GM10248 (cell line): ENCODE measurements around the gene CRYBG3.

Experiments used
- CTCF ChIA-PET: fragments of 300-600 bp; sonication (Branson Sonifier 250); formaldehyde crosslinking; extraction: SDS; loops from one replicate; lab custom pipeline; 2021; ENCODE audit warnings: antibody characterized with exemption; lab: Yijun Ruan, JAX
- POLR2A ChIA-PET: fragments of 350-650 bp; sonication (Branson Sonifier 250); formaldehyde crosslinking; extraction: SDS; loops from one replicate; lab custom pipeline; 2020; ENCODE audit warnings: antibody characterized with exemption; lab: Yijun Ruan, JAX
- DNase-seq: peaks from one replicate; pipeline ENCODE4 v3.0.0; 2012; ENCODE audit errors: extremely low spot score
- TF ChIP-seq, protein P1 (sequence below): IDR thresholded peaks from 2 replicates; pipeline ENCODE4 v1.5.1; 2012; ENCODE audit warnings: mild to moderate bottlenecking, low read depth; ENCODE audit errors: extremely low read depth, missing control alignments, control extremely low read depth

Gene CRYBG3

DNA sequence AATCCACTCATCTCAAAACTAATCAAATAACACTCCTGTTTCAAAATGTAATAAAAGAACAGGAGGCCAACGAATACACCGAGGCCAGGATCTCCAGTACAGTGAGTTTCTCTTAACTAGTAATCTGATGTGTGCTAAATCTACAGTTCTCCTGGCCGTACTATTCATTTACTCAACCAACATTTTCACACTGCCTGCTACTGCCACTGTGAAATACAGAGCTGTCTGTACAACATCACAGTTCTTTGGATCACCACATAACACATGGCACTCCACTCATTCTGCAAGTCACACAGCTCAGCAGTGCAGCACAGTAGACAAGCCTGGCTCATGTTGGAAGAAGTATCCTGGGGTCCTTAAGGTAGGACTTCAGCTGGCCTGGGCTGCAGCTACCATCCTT is 128.5 kb downstream of the CRYBG3 start:
- TF ChIP-seq, protein P1, sequence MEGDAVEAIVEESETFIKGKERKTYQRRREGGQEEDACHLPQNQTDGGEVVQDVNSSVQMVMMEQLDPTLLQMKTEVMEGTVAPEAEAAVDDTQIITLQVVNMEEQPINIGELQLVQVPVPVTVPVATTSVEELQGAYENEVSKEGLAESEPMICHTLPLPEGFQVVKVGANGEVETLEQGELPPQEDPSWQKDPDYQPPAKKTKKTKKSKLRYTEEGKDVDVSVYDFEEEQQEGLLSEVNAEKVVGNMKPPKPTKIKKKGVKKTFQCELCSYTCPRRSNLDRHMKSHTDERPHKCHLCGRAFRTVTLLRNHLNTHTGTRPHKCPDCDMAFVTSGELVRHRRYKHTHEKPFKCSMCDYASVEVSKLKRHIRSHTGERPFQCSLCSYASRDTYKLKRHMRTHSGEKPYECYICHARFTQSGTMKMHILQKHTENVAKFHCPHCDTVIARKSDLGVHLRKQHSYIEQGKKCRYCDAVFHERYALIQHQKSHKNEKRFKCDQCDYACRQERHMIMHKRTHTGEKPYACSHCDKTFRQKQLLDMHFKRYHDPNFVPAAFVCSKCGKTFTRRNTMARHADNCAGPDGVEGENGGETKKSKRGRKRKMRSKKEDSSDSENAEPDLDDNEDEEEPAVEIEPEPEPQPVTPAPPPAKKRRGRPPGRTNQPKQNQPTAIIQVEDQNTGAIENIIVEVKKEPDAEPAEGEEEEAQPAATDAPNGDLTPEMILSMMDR: no peak
- DNase-seq: no peak
- CTCF ChIA-PET: interaction anchor here (1.1 to 2.0 kb wide), 5 partner anchors 14 to 73 kb away, joined by 3 to 7 read pairs (median 3); no protein-coding TSS in a partner anchor
- POLR2A ChIA-PET: no interaction called here

DNA sequence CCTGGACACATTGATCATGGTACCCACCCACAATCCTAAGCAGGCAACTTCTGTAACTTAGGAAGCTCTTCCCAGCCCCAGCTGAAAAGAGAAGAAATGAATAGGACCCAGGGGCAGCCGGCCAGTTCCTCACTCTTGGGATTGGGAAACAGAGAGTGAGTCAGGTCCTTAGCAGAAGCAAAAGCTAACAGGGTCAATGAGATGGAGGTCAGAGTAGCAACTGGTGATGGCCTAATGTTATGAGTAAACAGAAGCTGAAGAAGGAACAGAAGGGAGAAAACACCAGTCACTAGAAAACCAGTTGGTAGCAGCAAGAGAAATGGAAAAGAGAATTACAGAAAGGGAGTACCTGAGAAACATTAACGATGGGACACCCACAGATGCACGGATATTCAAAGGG is 130.5 kb downstream of the CRYBG3 start:
- POLR2A ChIA-PET: no interaction called here
- CTCF ChIA-PET: interaction anchor here (1.3 to 1.4 kb wide), 5 partner anchors 12 to 71 kb away, joined by 3 to 6 read pairs (median 4); no protein-coding TSS in a partner anchor
- no peak for DNase-seq
- TF ChIP-seq, protein P1: no peak

DNA sequence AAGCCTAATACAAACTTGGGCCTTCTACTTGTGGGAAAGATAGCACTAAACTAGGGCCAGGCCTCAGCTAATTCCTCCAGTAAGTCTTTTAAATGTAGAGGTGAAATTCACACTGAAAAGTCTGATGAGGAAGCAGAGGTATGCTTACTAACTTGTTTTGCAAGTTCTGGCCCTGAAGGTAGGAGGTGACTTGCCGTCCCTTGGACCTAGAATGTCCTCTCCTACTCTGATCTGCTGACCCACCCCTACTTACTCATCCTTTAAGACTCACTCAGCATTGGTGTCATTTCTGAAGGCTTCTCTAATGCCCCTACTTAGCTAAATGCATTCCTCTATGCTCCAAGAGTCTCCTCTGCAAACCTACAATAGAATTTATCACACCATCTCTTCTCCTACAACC is 131.1 kb downstream of the CRYBG3 start:
- ChIA-PET CTCF (interaction anchor here (1.3 to 1.4 kb wide), 4 partner anchors 12 to 71 kb away, joined by 3 to 6 read pairs (median 4); no protein-coding TSS in a partner anchor), POLR2A (no interaction called here)
- TF ChIP-seq, protein P1: no peak
- DNase-seq: no peak

- ChIA-PET CTCF (interaction anchor here (1.1 to 1.6 kb wide), 3 partner anchors 14 to 144 kb away, joined by 3 to 6 read pairs (median 3); no protein-coding TSS in a partner anchor), POLR2A (no interaction called here)
- TF ChIP-seq, protein P1: no peak
- no peak for DNase-seq
Measured at GRCh38 chr3:97954228-97954827, 132.5 kb downstream of the CRYBG3 start.

DNA sequence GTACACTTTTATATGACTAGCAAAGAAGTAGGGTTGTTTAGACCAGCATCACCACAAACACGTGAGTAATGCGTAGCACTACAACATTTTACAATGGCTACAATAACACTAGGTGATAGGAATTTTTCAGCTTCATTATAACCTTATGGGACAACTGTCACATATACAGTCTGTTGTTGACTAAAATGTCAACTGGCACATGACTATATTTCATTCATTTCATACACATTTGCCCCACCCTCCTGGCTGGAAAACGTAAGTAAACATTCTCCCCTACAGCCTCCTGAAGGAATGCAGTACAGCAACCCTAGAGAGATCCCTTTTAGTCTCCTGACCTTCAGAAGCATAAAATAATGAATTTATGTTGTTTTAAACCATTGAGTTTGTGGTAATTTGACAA is 134.2 kb downstream of the CRYBG3 start:
- DNase-seq: no peak
- TF ChIP-seq, protein P1: no peak
- CTCF ChIA-PET: interaction anchor here (1.3 to 1.7 kb wide), 2 partner anchors 12 to 30 kb away, joined by 3 to 7 read pairs; no protein-coding TSS in a partner anchor
- POLR2A ChIA-PET: no interaction called here

GRCh38 chr3:97957617-97958311 is 136.0 kb downstream of the CRYBG3 start:
- TF ChIP-seq, protein P1: no peak
- DNase-seq: no peak
- ChIA-PET POLR2A (no interaction called here), CTCF (interaction anchor here (1.7 kb wide), 1 partner anchor 11 kb away, joined by 7 read pairs; no protein-coding TSS in a partner anchor)
